Embryonic facial prominence (tissue), 1 donor: ENCODE data around the gene BCL7B.
"Not testable (repeated sequence)": the region's sequence is repeated elsewhere in the genome, so short reads cannot be mapped to it uniquely, and the experiment has no call there.

Experiments used
- DNase-seq: peaks from one replicate; pipeline ENCODE4 v3.0.0-alpha.2; 2016; ENCODE audit errors: extremely low spot score

Gene BCL7B

GRCh38 chr7:73572767-73573186, 15.3 kb upstream of the BCL7B start:
- DNase-seq = no peak

GRCh38 chr7:73570977-73571376, 13.5 kb upstream of the BCL7B start:
- no peak for DNase-seq

- DNase-seq = no peak
Measured at GRCh38 chr7:73570521-73570920, 13.0 kb upstream of the BCL7B start.

- no peak for DNase-seq
Measured at GRCh38 chr7:73569042-73569608, 11.6 kb upstream of the BCL7B start.

- no peak for DNase-seq
Measured at GRCh38 chr7:73567846-73568685, 10.6 kb upstream of the BCL7B start.

- no peak for DNase-seq
Measured at GRCh38 chr7:73567140-73567539, 9.7 kb upstream of the BCL7B start.

- DNase-seq = not testable (repeated sequence)
Measured at GRCh38 chr7:73566431-73566830, 8.9 kb upstream of the BCL7B start.

- DNase-seq = no peak
Measured at GRCh38 chr7:73565675-73566340, 8.3 kb upstream of the BCL7B start.

- no peak for DNase-seq
Measured at GRCh38 chr7:73560109-73560835, 2.8 kb upstream of the BCL7B start.

- peak; percentile 70 for DNase-seq
Measured at GRCh38 chr7:73557108-73557396, 438 bp downstream of the BCL7B start.

GRCh38 chr7:73556208-73557107, 1.0 kb downstream of the BCL7B start:
- DNase-seq = no peak

- DNase-seq = no peak
Measured at GRCh38 chr7:73555411-73555982, 2.0 kb downstream of the BCL7B start.

GRCh38 chr7:73550093-73550492, 7.4 kb downstream of the BCL7B start:
- DNase-seq = not testable (repeated sequence)

- DNase-seq = no peak
Measured at GRCh38 chr7:73549176-73549575, 8.3 kb downstream of the BCL7B start.

GRCh38 chr7:73547841-73548240, 9.6 kb downstream of the BCL7B start:
- no peak for DNase-seq

- DNase-seq = no peak
Measured at GRCh38 chr7:73544678-73545077, 12.8 kb downstream of the BCL7B start.

GRCh38 chr7:73541722-73542121, 15.8 kb downstream of the BCL7B start:
- DNase-seq = no peak

GRCh38 chr7:73539709-73540108, 17.8 kb downstream of the BCL7B start:
- DNase-seq = no peak

- DNase-seq = not testable (repeated sequence)
Measured at GRCh38 chr7:73538510-73538909, 19.0 kb downstream of the BCL7B start.

- no peak for DNase-seq
Measured at GRCh38 chr7:73537051-73537450, 20.4 kb downstream of the BCL7B start.

- no peak for DNase-seq
Measured at GRCh38 chr7:73536479-73536878, 21.0 kb downstream of the BCL7B start.
